ENCODE results near the gene TMEM260. TPM values are rescaled to one million over a fixed set of nuclear protein-coding genes. Genes with fewer than 3 reads are reported as not detected.

The TMEM260 gene
- total RNA-seq, 1 experiment from 2014 or later = 20.0 TPM

- Mint-ChIP-seq H3K36me3 (ENCODE audit: insufficient read depth in 1 of 3, low read depth in 3 of 3) (peaks cover 6 to 24% (median 20%) of the 10 kb centered on the region in 3 experiments; a peak in 6 of 7 replicates), H3K27me3 (ENCODE audit: low read depth) (peaks cover 2% of the 10 kb centered on the region; the same call in 1 of the 2 replicates), H3K9me3 (no peaks in the 10 kb centered on the region), H3K27ac (no peak overlapping the region), H3K4me3 (no peak overlapping the region), H3K4me1 (no peaks in the 10 kb centered on the region)
- Histone ChIP-seq H3K4me2 (ENCODE audit: insufficient read depth, insufficient read length, low read length) (no peak overlapping the region), H3K27ac (ENCODE audit: insufficient read length, low read depth, low read length) (no peak overlapping the region), H2BK20ac (ENCODE audit: low read depth, low read length, poor library complexity, severe bottlenecking) (no peak overlapping the region), H3K23me2 (ENCODE audit: insufficient read length, low read depth, low read length, poor library complexity, severe bottlenecking) (no peaks in the 10 kb centered on the region), H3K79me1 (ENCODE audit: insufficient read depth, low read depth, low read length, poor library complexity, severe bottlenecking) (no peaks in the 10 kb centered on the region), H2BK120ac (ENCODE audit: low read depth, low read length, poor library complexity, severe bottlenecking) (no peak overlapping the region), H3T11ph (ENCODE audit: low read length) (no peak overlapping the region), H3K23ac (ENCODE audit: insufficient read length, low read depth, low read length) (no peak overlapping the region), H3K9ac (ENCODE audit: extremely low read depth, insufficient read length, low read length) (no peak overlapping the region), H2BK15ac (ENCODE audit: low read depth, low read length) (no peak overlapping the region), H3K14ac (ENCODE audit: insufficient read depth, low read length) (no peak overlapping the region), H4K91ac (ENCODE audit: insufficient read length, low read depth, low read length) (no peak overlapping the region), H3K4ac (ENCODE audit: low read depth, low read length) (no peak overlapping the region), H4K5ac (ENCODE audit: insufficient read length, low read depth, low read length) (no peak overlapping the region), H4K20me1 (ENCODE audit: control insufficient read depth, insufficient read depth, insufficient read length) (no peaks in the 10 kb centered on the region), H3K18ac (ENCODE audit: insufficient read length, low read depth, low read length) (no peak overlapping the region), H3K27me3 (ENCODE audit: insufficient read depth, low read length) (no peaks in the 10 kb centered on the region), H2AFZ (ENCODE audit: low read length) (no peak overlapping the region), H3K9me3 (ENCODE audit: control insufficient read depth, low read depth, low read length) (no peaks in the 10 kb centered on the region), H2AK5ac (ENCODE audit: insufficient read length, low read length) (no peak overlapping the region), H4K8ac (replicated peaks; ENCODE audit: insufficient read length, low read depth, low read length) (no peak overlapping the region), H3K56ac (ENCODE audit: insufficient read length, low read depth, low read length) (no peak overlapping the region), H2BK5ac (ENCODE audit: insufficient read length, low read length) (no peak overlapping the region), H2BK12ac (ENCODE audit: insufficient read length, low read depth, low read length) (no peak overlapping the region), H3K79me2 (ENCODE audit: insufficient read depth, low read length) (no peaks in the 10 kb centered on the region), H3K4me1 (ENCODE audit: insufficient read depth, low read length) (no peaks in the 10 kb centered on the region)
- no peak for TF ChIP-seq CTCF (conservative IDR thresholded peaks at IDR 0.05)
- no peak for DNase-seq
These were observed 37.5 kb downstream of the TMEM260 start for GRCh38 chr14:56617084-56617483.

Data from H9 (cell line).